Central memory CD4-positive, alpha-beta T cell (primary cell): Measurements from ENCODE around the gene GCFC2.

Experiments used
- DNase-seq: peaks from one replicate; pipeline ENCODE4 v3.0.0; 2022

GCFC2 gene

GRCh38 chr2:75622500-75622899 lies 88.2 kb downstream of the GCFC2 start:
- no peak for DNase-seq

- no peak for DNase-seq
Observed at GRCh38 chr2:75621228-75621627, 89.5 kb downstream of the GCFC2 start.

GRCh38 chr2:75619956-75620740 lies 90.6 kb downstream of the GCFC2 start:
- DNase-seq, result no peak

GRCh38 chr2:75616933-75617332 lies 93.8 kb downstream of the GCFC2 start:
- no peak for DNase-seq

- DNase-seq, result no peak
Observed at GRCh38 chr2:75616406-75616805, 94.3 kb downstream of the GCFC2 start.

- DNase-seq, result no peak
Observed at GRCh38 chr2:75614162-75614651, 96.5 kb downstream of the GCFC2 start.

GRCh38 chr2:75612862-75613243 lies 97.9 kb downstream of the GCFC2 start:
- no peak for DNase-seq
